A673 (cell line): ENCODE measurements around the gene UST. TPM values are rescaled to one million over a fixed set of nuclear protein-coding genes. Genes with fewer than 3 reads are reported as not detected.

Source experiments
- BruUV-seq: library from RNA; stranded (reverse); fragments of 400-500 nt; replicated peaks from 2 replicates; lab custom pipeline; 2021; lab: Mats Ljungman, UMichigan
- CTCF ChIA-PET: fragments of 300-600 bp; sonication (Branson Sonifier 250); formaldehyde crosslinking; loops from one replicate; lab custom pipeline; 2022; ENCODE audit warnings: antibody characterized with exemption; lab: Charles Lee
- POLR2A ChIA-PET: fragments of 300-600 bp; sonication (Branson Sonifier 250); formaldehyde crosslinking; loops from one replicate; lab custom pipeline; 2022; ENCODE audit warnings: antibody characterized with exemption; ENCODE audit not compliant: low non-redundant PET; lab: Charles Lee
- DNase-seq: peaks from one replicate; pipeline ENCODE4 v3.0.0-alpha.2; 2015; ENCODE audit warnings: low spot score
- H3K27ac ChIP-seq: fragments of 200-600 bp; sonication (generic); 2 replicates; pipeline ENCODE4 v1.5.1; 2016; ENCODE audit warnings: mixed run types, low read depth, mild to moderate bottlenecking, mixed read lengths, antibody characterized with exemption, low read length; ENCODE audit not compliant: poor library complexity, severe bottlenecking
- H3K27me3 ChIP-seq: fragments of 200-600 bp; sonication (generic); replicated peaks from 2 replicates; pipeline ENCODE4 v1.6.1; 2017; ENCODE audit warnings: mixed run types, low read depth, mild to moderate bottlenecking, mixed read lengths, antibody characterized with exemption, low read length; ENCODE audit not compliant: insufficient read depth, poor library complexity
- H3K36me3 ChIP-seq: fragments of 200-600 bp; sonication (generic); 2 replicates; pipeline ENCODE4 v1.6.1; 2016; ENCODE audit warnings: mixed run types, mild to moderate bottlenecking, mixed read lengths, antibody characterized with exemption, low read length; ENCODE audit not compliant: insufficient read depth, poor library complexity, severe bottlenecking
- H3K4me1 ChIP-seq: fragments of 200-600 bp; sonication (generic); 2 replicates; pipeline ENCODE4 v1.6.1; 2017; ENCODE audit warnings: mixed run types, mild to moderate bottlenecking, mixed read lengths, antibody characterized with exemption, low read length; ENCODE audit not compliant: insufficient read depth, poor library complexity, severe bottlenecking
- H3K4me3 ChIP-seq: fragments of 200-600 bp; sonication (generic); 2 replicates; pipeline ENCODE4 v1.5.1; 2016; ENCODE audit warnings: low read depth, mixed run types, mild to moderate bottlenecking, mixed read lengths, low read length; ENCODE audit not compliant: poor library complexity, severe bottlenecking
- H3K9me3 ChIP-seq: fragments of 200-600 bp; sonication (generic); 2 replicates; pipeline ENCODE4 v1.6.1; 2016; ENCODE audit warnings: mixed run types, low read depth, mild to moderate bottlenecking, mixed read lengths, antibody characterized with exemption, low read length; ENCODE audit not compliant: poor library complexity, severe bottlenecking
- CTCF ChIP-seq: fragments of 300-800, 200-600 bp; sonication (generic); conservative IDR thresholded peaks from 2 replicates; pipeline ENCODE4 v1.5.1; 2017; ENCODE audit warnings: low read depth, mild to moderate bottlenecking, antibody characterized with exemption, low read length, moderate library complexity, mixed read lengths
- EZH2 ChIP-seq: fragments of 200-600 bp; sonication (generic); IDR thresholded peaks from 2 replicates; pipeline ENCODE4 v1.6.1; 2017; ENCODE audit warnings: borderline replicate concordance, low read depth, mild to moderate bottlenecking, mixed read lengths, antibody characterized with exemption, low read length; ENCODE audit not compliant: poor library complexity, severe bottlenecking
- intact Hi-C: fragments of 100-400 bp; cut with micrococcal nuclease; formaldehyde crosslinking; loops from one replicate; pipeline ENCODE4 v1.10.0; 2022; ENCODE audit not compliant: unreplicated experiment
- total RNA-seq: library from RNA; stranded (reverse); gene quantifications from 2 replicates; pipeline ENCODE4 v1.2.3, GENCODE V29; 2021

The UST gene
- total RNA-seq, 1 experiment from 2014 or later = 1.5 TPM

DNA sequence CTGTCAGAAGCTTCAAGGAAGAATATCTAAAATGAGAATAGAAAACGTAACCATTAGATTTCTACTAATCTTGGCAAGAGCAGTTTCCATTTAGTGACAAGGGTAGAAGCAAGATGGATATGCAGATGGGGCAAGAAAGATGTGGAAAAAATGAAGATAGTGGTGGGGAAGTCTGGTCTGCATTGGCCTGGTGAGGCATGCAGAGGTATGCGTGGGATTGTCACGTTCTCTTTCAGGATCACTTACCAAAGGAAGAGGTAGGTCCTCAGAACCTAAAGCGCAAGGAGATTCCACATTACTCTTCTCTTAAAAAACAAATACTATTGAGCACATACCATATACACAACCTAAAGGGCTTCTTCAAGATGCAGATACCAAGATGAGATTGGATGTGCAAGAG lies 238.7 kb downstream of the UST start:
- TF ChIP-seq CTCF (no peak), EZH2 (no peak)
- H3K9me3 ChIP-seq = no peaks in the 10 kb centered on the region
- H3K4me1 ChIP-seq = peaks cover 4% of the 10 kb centered on the region
- no peak for DNase-seq
- ChIA-PET CTCF (no interaction called here), POLR2A (no interaction called here)
- no TSS peak for BruUV-seq
- intact Hi-C loops = no loop called here
- no peak overlapping the region for H3K4me3 ChIP-seq
- H3K36me3 ChIP-seq = no peaks in the 10 kb centered on the region
- no peak overlapping the region for H3K27ac ChIP-seq
- H3K27me3 ChIP-seq = no peaks in the 10 kb centered on the region

DNA sequence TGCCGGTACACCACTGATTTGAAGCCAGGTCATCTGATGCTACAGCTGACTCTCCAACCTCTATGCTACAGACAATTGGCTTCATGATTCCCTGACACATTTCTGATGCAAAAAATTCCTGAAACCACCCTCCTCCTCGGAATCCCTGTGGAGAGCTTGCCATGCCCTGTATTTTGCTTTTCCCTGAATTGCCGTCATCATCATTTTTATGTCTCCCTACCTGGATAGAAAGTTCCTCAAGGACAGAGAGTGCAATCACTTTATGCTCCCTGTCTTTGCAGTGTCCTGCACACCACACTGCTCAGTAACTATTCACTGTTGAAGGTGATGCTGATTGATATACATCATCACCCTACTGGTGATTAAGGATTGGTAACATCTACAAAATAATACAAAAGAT lies 239.8 kb downstream of the UST start:
- BruUV-seq = no TSS peak
- CTCF ChIA-PET = no interaction called here

GRCh38 chr6:148987982-148988381 lies 241.2 kb downstream of the UST start:
- Histone ChIP-seq H3K9me3 (no peaks in the 10 kb centered on the region), H3K27me3 (no peaks in the 10 kb centered on the region), H3K27ac (no peak overlapping the region), H3K4me3 (no peak overlapping the region), H3K36me3 (no peaks in the 10 kb centered on the region), H3K4me1 (peaks cover 4% of the 10 kb centered on the region)
- POLR2A ChIA-PET = no interaction called here
- TF ChIP-seq CTCF = no peak
- no peak for TF ChIP-seq EZH2
- no peak for DNase-seq
- BruUV-seq = no TSS peak
- CTCF ChIA-PET = no interaction called here
- intact Hi-C loops = no loop called here

More for the DNA sequence above, 239.8 kb downstream of the UST start:
- H3K4me3 ChIP-seq = no peak overlapping the region
- H3K27me3 ChIP-seq = no peaks in the 10 kb centered on the region
- no peak overlapping the region for H3K27ac ChIP-seq
- TF ChIP-seq CTCF (no peak), EZH2 (no peak)
- H3K9me3 ChIP-seq = no peaks in the 10 kb centered on the region
- DNase-seq = no peak
- POLR2A ChIA-PET = no interaction called here
- H3K36me3 ChIP-seq = no peaks in the 10 kb centered on the region
- intact Hi-C loops = no loop called here
- H3K4me1 ChIP-seq = peaks cover 4% of the 10 kb centered on the region
